Activated naive CD4-positive, alpha-beta T cell treated with anti-CD3 and anti-CD28 coated beads, Interleukin-2, amount 50 U/mL, for 24 hours (primary cell): ENCODE data around the gene ABHD14A.

Experiments
- H3K27ac Mint-ChIP-seq: one replicate; pipeline ENCODE4 v1.8.0; 2021; ENCODE audit warnings: mild to moderate bottlenecking, mixed read lengths
- H3K27me3 Mint-ChIP-seq: one replicate; pipeline ENCODE4 v1.8.0; 2021; ENCODE audit warnings: mixed read lengths
- H3K36me3 Mint-ChIP-seq: one replicate; pipeline ENCODE4 v1.8.0; 2021; ENCODE audit warnings: mixed read lengths
- H3K4me1 Mint-ChIP-seq: one replicate; pipeline ENCODE4 v1.8.0; 2021; ENCODE audit warnings: mixed read lengths
- H3K4me3 Mint-ChIP-seq: one replicate; pipeline ENCODE4 v1.8.0; 2021; ENCODE audit warnings: mild to moderate bottlenecking, mixed read lengths
- H3K9me3 Mint-ChIP-seq: one replicate; pipeline ENCODE4 v1.8.0; 2021; ENCODE audit warnings: mixed read lengths

The ABHD14A gene

DNA sequence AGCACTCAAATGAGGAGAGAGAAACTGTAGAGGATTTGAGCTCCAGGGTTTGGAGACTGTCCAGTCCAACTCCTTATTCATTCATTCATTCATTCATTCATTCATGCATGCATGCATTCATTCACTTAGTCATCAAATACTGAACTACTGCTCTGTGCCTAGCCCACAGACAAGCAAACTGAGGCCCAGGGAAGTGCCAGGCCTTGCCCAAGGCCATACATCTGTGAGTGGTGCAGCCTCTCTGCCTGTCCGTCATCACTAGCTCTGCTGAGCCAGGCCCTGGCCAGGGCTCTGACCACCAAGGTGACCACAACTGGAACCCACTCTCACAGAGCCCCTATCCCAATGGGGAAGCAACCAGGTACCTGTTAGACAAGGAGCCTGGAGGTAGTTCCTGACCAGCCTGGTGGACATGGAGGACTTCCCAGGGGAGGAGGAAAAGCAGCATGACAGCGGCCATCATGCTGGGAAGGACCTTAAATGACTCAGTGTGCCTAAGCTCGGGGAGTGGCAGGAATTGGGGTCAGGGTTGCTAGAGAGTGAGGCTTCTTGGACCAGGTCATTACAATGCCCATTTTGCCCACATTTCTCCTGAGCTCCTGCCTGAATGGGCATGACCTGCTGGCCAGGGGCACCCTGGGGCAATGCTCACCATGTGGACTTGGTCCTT, 48.4 kb downstream of the ABHD14A start:
- Mint-ChIP-seq H3K27me3 (no peaks in the 10 kb centered on the region), H3K4me3 (no peak overlapping the region), H3K9me3 (no peaks in the 10 kb centered on the region), H3K4me1 (no peaks in the 10 kb centered on the region), H3K36me3 (no peaks in the 10 kb centered on the region), H3K27ac (no peak overlapping the region)

DNA sequence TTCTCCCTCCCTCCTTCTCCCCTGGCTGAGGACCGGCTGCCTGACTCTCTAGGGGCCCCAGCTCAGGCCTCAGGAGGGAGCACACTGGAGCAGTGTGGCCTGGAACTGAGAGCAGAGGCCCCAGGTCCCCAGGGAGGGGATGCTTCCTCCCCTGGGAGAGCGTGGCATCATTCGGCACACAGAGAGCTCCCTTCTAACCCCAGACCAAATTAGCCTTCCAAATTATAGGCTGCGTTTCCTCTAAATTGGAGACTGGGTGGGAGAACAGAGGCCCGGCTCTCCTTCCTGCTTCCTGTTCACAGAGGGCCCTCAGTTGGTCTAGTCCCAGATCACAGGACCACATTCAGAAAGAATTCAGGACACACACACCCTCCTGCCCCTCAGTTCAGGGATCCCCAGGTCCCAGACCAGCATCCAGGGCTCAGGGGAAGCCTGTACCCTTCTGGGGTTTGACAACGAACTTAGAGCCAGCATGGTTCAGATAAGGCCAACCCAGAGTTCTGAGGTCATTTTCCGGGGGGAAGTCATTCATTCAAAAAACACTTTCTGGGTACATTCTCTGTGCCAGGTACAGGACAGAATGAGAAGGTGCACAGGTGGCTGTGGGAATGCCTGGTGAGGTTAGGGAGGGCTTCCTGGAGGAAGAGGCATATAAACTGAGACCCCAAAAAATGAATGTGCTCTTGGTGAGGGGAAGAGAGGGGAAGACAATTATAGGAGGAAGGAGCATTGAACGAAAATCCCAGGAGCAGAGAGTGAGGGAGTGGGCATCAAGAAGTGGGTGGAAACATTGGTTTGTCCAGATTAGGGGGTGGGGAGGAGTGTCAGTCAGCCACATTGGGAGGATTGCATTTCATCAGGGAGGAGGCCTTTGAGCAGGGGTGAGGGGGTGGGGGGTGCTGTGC, 49.2 kb downstream of the ABHD14A start:
- no peaks in the 10 kb centered on the region for H3K9me3 Mint-ChIP-seq
- H3K36me3 Mint-ChIP-seq, result no peaks in the 10 kb centered on the region
- no peak overlapping the region for H3K27ac Mint-ChIP-seq
- no peaks in the 10 kb centered on the region for H3K4me1 Mint-ChIP-seq
- no peaks in the 10 kb centered on the region for H3K27me3 Mint-ChIP-seq
- no peak overlapping the region for H3K4me3 Mint-ChIP-seq

DNA sequence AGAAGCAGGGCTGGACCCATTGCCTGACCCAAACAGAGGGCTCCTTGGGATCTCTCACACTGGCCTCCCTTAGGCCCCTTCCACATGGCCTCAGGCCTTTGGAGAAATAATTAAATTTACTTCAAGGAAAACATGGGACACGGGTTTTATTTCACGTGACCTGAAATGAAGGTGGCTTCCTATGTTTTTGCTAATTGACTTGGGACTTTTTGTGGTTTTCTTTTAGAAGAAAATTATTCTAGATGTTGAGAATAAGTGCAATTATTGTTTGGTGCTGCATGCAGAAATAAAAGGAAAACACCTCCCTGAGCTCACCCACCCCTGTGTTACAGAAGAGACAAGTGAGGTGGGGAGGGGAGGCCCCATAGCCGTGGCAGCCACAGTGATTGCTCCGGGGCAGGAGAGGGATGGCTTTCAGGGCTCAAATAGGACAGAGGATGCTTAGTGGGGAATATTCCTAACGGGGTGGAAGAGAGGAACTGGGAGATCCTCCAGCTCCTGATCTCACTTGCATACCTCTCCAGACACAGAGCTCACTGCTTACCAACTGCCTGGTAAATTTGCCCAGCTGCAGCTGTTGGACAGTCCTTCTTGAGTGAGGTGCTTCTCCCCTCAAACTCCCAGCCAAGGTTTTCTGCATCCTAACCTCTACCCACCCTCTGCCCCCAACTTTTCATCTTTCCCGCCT, 50.0 kb downstream of the ABHD14A start:
- Mint-ChIP-seq H3K27ac (no peak overlapping the region), H3K4me3 (no peak overlapping the region), H3K9me3 (no peaks in the 10 kb centered on the region), H3K36me3 (no peaks in the 10 kb centered on the region), H3K27me3 (no peaks in the 10 kb centered on the region), H3K4me1 (no peaks in the 10 kb centered on the region)

DNA sequence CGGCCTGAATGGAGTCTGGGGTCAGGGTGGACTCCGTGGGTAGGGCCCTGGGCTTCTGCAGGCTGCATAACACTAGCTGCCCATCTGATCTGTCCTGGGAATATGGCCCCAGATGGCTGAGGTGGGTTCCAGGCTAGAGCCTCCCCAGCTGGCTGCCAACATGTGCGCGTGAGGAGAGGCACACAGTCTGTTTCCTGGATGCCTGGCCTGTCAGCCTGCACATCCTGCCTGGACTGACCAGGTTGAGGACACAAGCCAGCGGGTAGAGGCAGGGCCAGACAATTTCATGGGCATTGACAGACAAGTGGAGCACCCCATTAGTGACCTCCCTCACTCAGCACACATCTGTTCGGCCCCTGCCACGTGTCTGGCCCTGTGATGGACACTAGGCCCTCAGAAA, 50.6 kb downstream of the ABHD14A start:
- Mint-ChIP-seq H3K27me3 (no peaks in the 10 kb centered on the region), H3K4me3 (no peak overlapping the region), H3K27ac (no peak overlapping the region), H3K9me3 (no peaks in the 10 kb centered on the region), H3K4me1 (no peaks in the 10 kb centered on the region), H3K36me3 (no peaks in the 10 kb centered on the region)

DNA sequence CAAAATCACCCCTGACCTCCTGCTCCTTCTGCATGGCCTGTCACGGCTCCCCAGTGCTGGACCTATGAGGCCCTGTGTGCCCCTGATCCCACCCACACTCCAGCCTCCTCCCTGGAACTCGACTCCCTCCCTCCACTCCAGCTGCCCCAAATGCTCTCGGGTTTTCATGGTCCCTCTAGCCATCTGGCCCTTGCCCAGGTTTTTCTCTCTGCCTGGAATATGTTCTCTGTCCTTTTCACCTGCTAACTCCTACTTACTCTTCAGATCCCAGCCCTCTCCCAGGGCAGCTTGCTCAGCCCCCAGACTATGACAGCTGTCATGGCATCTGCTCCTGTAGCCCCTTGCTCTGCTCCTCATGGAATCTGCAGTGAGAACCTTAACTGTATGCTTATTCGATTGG, 51.2 kb downstream of the ABHD14A start:
- Mint-ChIP-seq H3K27ac (no peak overlapping the region), H3K4me3 (no peak overlapping the region), H3K27me3 (no peaks in the 10 kb centered on the region), H3K9me3 (no peaks in the 10 kb centered on the region), H3K4me1 (no peaks in the 10 kb centered on the region), H3K36me3 (no peaks in the 10 kb centered on the region)

DNA sequence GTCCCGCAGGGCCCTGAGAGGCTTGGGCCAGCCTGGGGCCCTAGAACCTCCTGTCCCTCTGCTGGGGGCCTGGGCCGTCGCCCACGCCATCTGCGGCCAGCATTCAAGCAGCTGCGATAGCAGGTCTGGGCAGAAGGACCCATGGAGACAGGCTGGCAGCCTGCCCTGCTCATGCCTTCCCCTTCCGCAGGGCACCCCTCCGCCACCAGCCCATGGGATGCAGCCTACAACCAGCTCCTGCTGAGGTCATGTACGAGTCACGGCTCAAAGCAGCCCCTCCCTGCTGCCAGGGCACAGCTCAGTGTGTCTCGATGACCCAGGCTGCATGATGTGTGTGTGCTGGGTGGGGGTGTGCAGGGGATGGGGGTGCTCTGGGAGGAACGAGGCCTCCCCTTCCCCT, 53.7 kb downstream of the ABHD14A start:
- Mint-ChIP-seq H3K27ac (no peak overlapping the region), H3K4me1 (no peaks in the 10 kb centered on the region), H3K4me3 (no peak overlapping the region), H3K9me3 (no peaks in the 10 kb centered on the region), H3K27me3 (no peaks in the 10 kb centered on the region), H3K36me3 (no peaks in the 10 kb centered on the region)

DNA sequence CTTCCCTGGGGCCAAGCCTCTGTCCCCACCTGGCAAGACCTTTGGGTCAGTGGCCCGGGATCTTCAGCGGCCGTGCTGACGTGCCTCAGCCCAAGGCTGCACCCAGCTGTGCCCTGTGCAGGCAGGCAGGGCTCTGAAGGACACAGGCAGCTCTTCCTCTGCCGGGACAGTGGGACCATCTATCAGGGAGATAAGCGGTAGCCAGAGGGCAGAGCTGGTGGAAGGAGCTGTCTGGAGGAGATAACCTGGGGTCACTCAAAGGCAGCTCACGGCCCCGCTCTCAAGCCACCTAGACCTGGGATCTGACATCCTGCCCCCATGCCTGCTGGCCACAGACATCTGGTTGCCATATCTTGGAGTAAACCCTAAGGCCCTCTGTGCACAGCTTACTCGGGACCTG, 54.2 kb downstream of the ABHD14A start:
- Mint-ChIP-seq H3K27ac (no peak overlapping the region), H3K4me1 (no peaks in the 10 kb centered on the region), H3K36me3 (no peaks in the 10 kb centered on the region), H3K9me3 (no peaks in the 10 kb centered on the region), H3K4me3 (no peak overlapping the region), H3K27me3 (no peaks in the 10 kb centered on the region)

DNA sequence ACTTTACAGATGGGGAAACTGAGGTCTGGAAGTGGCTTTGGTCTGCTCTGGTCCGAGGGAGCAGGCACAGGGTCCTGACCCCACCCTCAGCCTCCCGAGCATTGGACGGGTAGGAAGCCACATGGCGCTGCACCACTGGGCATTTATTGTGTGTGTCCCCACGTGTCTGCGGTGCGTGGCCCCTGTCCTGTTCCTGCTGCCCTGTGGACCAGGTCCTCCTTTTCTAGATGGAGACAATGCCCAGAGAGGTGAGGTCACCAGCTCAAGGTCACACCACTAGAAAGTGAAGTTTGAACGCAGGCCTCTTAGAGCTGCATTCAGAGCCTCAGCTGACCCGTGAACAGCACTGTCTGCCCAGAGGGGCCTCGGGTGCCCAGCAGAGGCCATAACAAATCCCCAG, 54.7 kb downstream of the ABHD14A start:
- Mint-ChIP-seq H3K9me3 (no peaks in the 10 kb centered on the region), H3K27ac (no peak overlapping the region), H3K36me3 (no peaks in the 10 kb centered on the region), H3K27me3 (no peaks in the 10 kb centered on the region), H3K4me1 (no peaks in the 10 kb centered on the region), H3K4me3 (no peak overlapping the region)
